GM12801 (cell line): Measurements from ENCODE around the gene RSBN1.

Experiments used
- TF ChIP-seq, protein P1 (sequence below): IDR thresholded peaks from one replicate; pipeline ENCODE4 v1.5.1; 2011; ENCODE audit warnings: control low read depth; ENCODE audit not compliant: insufficient read length; ENCODE audit errors: extremely low read depth

Gene RSBN1

DNA sequence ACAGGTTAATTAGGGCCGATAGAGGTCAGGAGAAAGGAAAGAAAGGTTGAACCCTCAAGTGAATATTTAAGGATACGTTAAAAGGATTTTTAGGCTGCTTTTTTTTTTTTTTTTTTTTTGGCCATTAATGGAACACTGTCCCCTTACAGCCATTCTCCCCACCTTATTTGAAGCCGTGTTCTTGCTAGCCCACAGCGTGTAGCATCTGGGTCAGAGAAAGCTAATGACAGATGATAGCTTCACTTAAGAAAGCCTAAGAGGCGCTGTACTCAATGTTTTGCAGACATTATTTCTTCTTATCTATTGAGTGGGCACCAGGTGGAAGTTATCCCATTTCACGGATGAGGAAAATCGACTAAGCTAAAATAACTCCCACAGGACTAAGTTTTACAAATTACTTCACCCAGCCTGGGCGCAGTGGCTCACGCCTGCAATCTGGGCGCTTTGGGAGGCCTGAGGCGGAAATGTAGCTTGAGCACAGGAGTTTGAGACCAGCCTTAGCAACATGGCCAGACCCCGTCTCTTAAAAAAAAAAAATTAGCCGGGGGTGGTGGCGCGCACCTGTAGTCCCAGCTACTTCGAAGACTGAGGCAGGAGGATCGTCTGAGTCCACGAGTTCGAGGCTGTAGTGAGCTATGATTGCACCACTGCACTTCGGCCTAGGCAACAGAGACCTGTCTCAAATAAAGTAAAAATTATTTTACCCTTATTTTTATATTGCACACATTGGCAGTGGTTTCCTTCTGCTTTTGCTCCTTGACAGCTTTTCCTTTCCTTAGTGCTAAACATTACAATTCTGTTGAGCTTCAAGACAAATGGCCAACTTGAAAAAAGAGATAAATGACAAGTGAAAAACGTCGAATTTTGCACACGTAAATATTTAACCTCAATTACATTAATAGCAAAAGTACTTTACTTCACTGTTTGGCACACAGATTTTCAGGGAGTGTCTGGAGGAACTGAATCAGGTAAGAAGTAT lies 51.9 kb downstream of the RSBN1 start:
- TF ChIP-seq, protein P1, sequence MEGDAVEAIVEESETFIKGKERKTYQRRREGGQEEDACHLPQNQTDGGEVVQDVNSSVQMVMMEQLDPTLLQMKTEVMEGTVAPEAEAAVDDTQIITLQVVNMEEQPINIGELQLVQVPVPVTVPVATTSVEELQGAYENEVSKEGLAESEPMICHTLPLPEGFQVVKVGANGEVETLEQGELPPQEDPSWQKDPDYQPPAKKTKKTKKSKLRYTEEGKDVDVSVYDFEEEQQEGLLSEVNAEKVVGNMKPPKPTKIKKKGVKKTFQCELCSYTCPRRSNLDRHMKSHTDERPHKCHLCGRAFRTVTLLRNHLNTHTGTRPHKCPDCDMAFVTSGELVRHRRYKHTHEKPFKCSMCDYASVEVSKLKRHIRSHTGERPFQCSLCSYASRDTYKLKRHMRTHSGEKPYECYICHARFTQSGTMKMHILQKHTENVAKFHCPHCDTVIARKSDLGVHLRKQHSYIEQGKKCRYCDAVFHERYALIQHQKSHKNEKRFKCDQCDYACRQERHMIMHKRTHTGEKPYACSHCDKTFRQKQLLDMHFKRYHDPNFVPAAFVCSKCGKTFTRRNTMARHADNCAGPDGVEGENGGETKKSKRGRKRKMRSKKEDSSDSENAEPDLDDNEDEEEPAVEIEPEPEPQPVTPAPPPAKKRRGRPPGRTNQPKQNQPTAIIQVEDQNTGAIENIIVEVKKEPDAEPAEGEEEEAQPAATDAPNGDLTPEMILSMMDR = no peak

- TF ChIP-seq, protein P1 = no peak
These were observed 52.8 kb downstream of the RSBN1 start, which contains the start of gene PHTF1 for GRCh38 chr1:113759333-113760101. TSS of gene PHTF1 (minus strand) at chr1:113759486. CDS start at chr1:113758703, 783 bp downstream.

- TF ChIP-seq, protein P1 = no peak
These were observed 53.5 kb downstream of the RSBN1 start for GRCh38 chr1:113758631-113759332.

DNA sequence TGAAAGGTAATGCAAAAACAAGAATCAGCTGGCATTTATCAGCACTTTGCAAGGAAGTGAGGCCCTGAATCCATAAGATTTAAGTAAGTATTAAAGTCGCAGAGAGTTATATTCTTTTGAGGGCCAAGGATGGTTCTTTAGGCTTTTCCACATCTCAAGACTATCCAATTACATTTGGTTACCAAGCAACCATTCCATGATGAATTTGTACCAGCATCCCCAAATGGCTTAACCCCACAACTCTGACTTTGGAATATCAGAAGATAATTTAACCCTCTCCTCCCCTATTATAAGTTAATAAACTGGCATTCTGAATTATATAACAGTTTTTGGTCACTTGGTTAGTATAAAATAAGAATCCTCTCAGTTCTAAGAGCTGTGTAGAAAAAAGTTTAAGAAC lies 55.8 kb downstream of the RSBN1 start:
- TF ChIP-seq, protein P1 = no peak

DNA sequence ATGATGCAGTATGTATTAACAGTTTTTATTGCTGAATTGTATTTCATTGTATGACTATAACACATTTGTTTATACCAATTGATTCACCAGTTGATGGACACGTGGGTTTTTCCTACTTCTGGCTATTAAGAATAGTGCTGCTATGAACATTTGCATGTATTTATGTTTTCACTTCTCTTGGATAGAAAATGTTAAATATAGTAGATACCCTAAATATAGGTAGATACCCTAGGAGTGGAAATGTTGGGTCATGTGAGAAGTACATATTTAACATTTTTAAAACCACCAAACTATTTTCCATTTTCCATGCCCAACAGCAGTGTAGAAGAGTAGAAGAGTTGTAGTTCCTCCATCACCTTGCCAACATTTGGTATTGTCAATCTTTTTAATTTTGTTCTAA lies 60.8 kb downstream of the RSBN1 start:
- TF ChIP-seq, protein P1 = no peak

GRCh38 chr1:113751114-113751513 lies 61.2 kb downstream of the RSBN1 start:
- TF ChIP-seq, protein P1 = no peak

DNA sequence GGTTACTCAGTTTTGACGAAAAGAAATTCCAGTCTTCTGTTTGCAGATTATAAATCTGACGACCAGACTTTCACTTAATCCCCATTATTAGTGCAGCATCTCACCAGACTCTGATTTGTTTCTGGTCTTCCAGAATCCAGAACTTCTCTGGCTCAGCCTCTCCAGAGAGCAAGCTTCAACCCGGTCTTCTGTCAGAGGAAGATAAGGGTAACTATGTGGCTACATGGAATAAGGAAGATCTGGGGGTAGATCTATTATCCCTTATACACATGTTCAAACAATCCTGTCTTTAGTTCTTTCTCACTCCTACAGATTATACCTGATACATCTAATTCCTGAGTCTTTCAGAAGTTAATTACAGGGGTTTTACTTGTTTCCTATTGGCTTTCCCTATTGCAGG lies 62.9 kb downstream of the RSBN1 start:
- TF ChIP-seq, protein P1 = no peak
